Progenitor cell of endocrine pancreas (in vitro differentiated cells): ENCODE data around the gene ACP1. TPM values are rescaled to one million over a fixed set of nuclear protein-coding genes. Genes with fewer than 3 reads are reported as not detected.
"Not testable (repeated sequence)": the region's sequence is repeated elsewhere in the genome, so short reads cannot be mapped to it uniquely, and the experiment has no call there.

ENCODE experiments used
- DNase-seq: peaks from one replicate; pipeline ENCODE4 v3.0.0; 2021; ENCODE audit warnings: low spot score; ENCODE audit not compliant: unreplicated experiment
- H3K27ac Mint-ChIP-seq: 2 replicates; pipeline ENCODE4 v1.8.0; 2021; ENCODE audit warnings: mild to moderate bottlenecking, moderate library complexity, mixed read lengths
- H3K27me3 Mint-ChIP-seq: 2 replicates; pipeline ENCODE4 v1.8.0; 2021; ENCODE audit warnings: mixed read lengths
- H3K36me3 Mint-ChIP-seq: 2 replicates; pipeline ENCODE4 v1.8.0; 2022; ENCODE audit warnings: mixed read lengths; ENCODE audit not compliant: insufficient read depth
- H3K4me1 Mint-ChIP-seq: 2 replicates; pipeline ENCODE4 v1.8.0; 2021; ENCODE audit warnings: low read depth, mixed read lengths
- H3K4me3 Mint-ChIP-seq: 2 replicates; pipeline ENCODE4 v1.8.0; 2021; ENCODE audit warnings: low read depth, mild to moderate bottlenecking, moderate library complexity, mixed read lengths
- H3K9me3 Mint-ChIP-seq: 2 replicates; pipeline ENCODE4 v1.8.0; 2021; ENCODE audit warnings: low read depth, mixed read lengths
- CTCF ChIP-seq: fragments of 200-600 bp; sonication (generic); IDR thresholded peaks from one replicate; pipeline ENCODE4 v1.5.0; 2021; ENCODE audit warnings: antibody characterized with exemption, mild to moderate bottlenecking; ENCODE audit not compliant: unreplicated experiment
- total RNA-seq: library from RNA; stranded (reverse); gene quantifications from 2 replicates; pipeline ENCODE4 v1.2.1, GENCODE V29; 2021

Gene ACP1
- total RNA-seq, 1 donor from 2014 or later = 111 TPM

GRCh38 chr2:310994-311393 is 46.2 kb downstream of the ACP1 start:
- Mint-ChIP-seq H3K4me3 (no peak overlapping the region), H3K9me3 (no peaks in the 10 kb centered on the region), H3K27me3 (no peaks in the 10 kb centered on the region), H3K36me3 (no peaks in the 10 kb centered on the region), H3K27ac (no peak overlapping the region), H3K4me1 (peaks cover 17% of the 10 kb centered on the region)
- no peak for DNase-seq
- no peak for TF ChIP-seq CTCF

- no peak for DNase-seq
- H3K27me3 Mint-ChIP-seq = no peaks in the 10 kb centered on the region
- peaks cover 19% of the 10 kb centered on the region for H3K4me1 Mint-ChIP-seq
- H3K27ac Mint-ChIP-seq = no peak overlapping the region
- no peak overlapping the region for H3K4me3 Mint-ChIP-seq
- no peaks in the 10 kb centered on the region for H3K9me3 Mint-ChIP-seq
- H3K36me3 Mint-ChIP-seq = no peaks in the 10 kb centered on the region
- TF ChIP-seq CTCF = no peak
These were observed 49.2 kb downstream of the ACP1 start for GRCh38 chr2:313991-314390.

GRCh38 chr2:314561-315336 is 50.0 kb downstream of the ACP1 start:
- H3K4me1 Mint-ChIP-seq = peaks cover 14% of the 10 kb centered on the region
- TF ChIP-seq CTCF = no peak
- no peaks in the 10 kb centered on the region for H3K27me3 Mint-ChIP-seq
- no peak for DNase-seq
- no peak overlapping the region for H3K27ac Mint-ChIP-seq
- no peaks in the 10 kb centered on the region for H3K36me3 Mint-ChIP-seq
- H3K9me3 Mint-ChIP-seq = no peaks in the 10 kb centered on the region
- H3K4me3 Mint-ChIP-seq = no peak overlapping the region

GRCh38 chr2:315925-316324 is 51.2 kb downstream of the ACP1 start:
- peaks cover 10% of the 10 kb centered on the region for H3K4me1 Mint-ChIP-seq

GRCh38 chr2:316381-316780 is 51.6 kb downstream of the ACP1 start:
- Mint-ChIP-seq H3K27ac (no peak overlapping the region), H3K4me1 (peaks cover 8% of the 10 kb centered on the region), H3K36me3 (no peaks in the 10 kb centered on the region), H3K9me3 (no peaks in the 10 kb centered on the region), H3K27me3 (no peaks in the 10 kb centered on the region), H3K4me3 (no peak overlapping the region)
- no peak for DNase-seq
- no peak for TF ChIP-seq CTCF

More at GRCh38 chr2:315925-316324, 51.2 kb downstream of the ACP1 start:
- H3K27ac Mint-ChIP-seq, H3K36me3 Mint-ChIP-seq, DNase-seq, H3K4me3 Mint-ChIP-seq, H3K9me3 Mint-ChIP-seq, H3K27me3 Mint-ChIP-seq: not testable (repeated sequence)
